Thymus (tissue), 11 donors: Measurements from ENCODE around the gene RTF1. TPM values are rescaled to one million over a fixed set of nuclear protein-coding genes. Genes with fewer than 3 reads are reported as not detected.

Experiments used
- DNase-seq, 9 donors: peaks; one replicate each; pipeline ENCODE4 v3.0.0-alpha.2; 2013; ENCODE audit warnings: low spot score in 9 of 9, low read depth in 6 of 9, missing footprints in 1 of 9
- H3K27ac ChIP-seq, 2 donors: one replicate each; pipeline ENCODE4 v1.5.1; 2013; ENCODE audit warnings: control low read depth in 1 of 2, low read depth in 1 of 2, low read length in 1 of 2, mild to moderate bottlenecking in 1 of 2, moderate library complexity in 1 of 2
- H3K27me3 ChIP-seq, 2 donors: one replicate each; pipeline ENCODE4 v1.5.1; 2013; ENCODE audit warnings: low read length in 1 of 2; ENCODE audit not compliant: control insufficient read depth in 2 of 2, insufficient read depth in 1 of 2
- H3K36me3 ChIP-seq, 2 donors: one replicate each; pipeline ENCODE4 v1.5.1; 2013; ENCODE audit warnings: low read length in 1 of 2, mild to moderate bottlenecking in 1 of 2, moderate library complexity in 1 of 2; ENCODE audit not compliant: control insufficient read depth in 2 of 2, insufficient read depth in 2 of 2
- H3K4me1 ChIP-seq, 2 donors: one replicate each; pipeline ENCODE4 v1.5.1; 2013; ENCODE audit warnings: low read length in 2 of 2; ENCODE audit not compliant: control insufficient read depth in 2 of 2, insufficient read depth in 2 of 2
- H3K4me3 ChIP-seq, 2 donors: one replicate each; pipeline ENCODE4 v1.5.1; 2013; ENCODE audit warnings: low read length in 2 of 2, control low read depth in 1 of 2, mild to moderate bottlenecking in 1 of 2
- H3K9me3 ChIP-seq, 2 donors: one replicate each; pipeline ENCODE4 v1.5.1; 2013; ENCODE audit warnings: low read length in 1 of 2, mild to moderate bottlenecking in 1 of 2; ENCODE audit not compliant: control insufficient read depth in 2 of 2, insufficient read depth in 1 of 2
- WGBS: extraction: QIAGEN DNeasy Blood & Tissue Kit; methylation state at CpG from one replicate; pipeline ENCODE4 v1.1.7; 2013; 5-methylcytosine and 5-hydroxymethylcytosine counted together
- polyA plus RNA-seq: library from polyadenylated mRNA; stranded (reverse); fragments of 200-250 nt; gene quantifications from one replicate; pipeline ENCODE4 v1.2.3, GENCODE V29; 2013
- total RNA-seq: library from RNA; stranded (reverse); fragments of 120-200 nt; gene quantifications from one replicate; pipeline ENCODE4 v1.2.4, GENCODE V29; 2013
- donor health status: healthy.

The RTF1 gene
- total and polyA plus RNA-seq, 2 donors, result 15.3 to 19.0 TPM

- WGBS, result 84% methylated on average over 10 of the region's 10 CpGs
- H3K36me3 ChIP-seq, result no peaks in the 10 kb centered on the region
- H3K9me3 ChIP-seq, result peaks cover 0 to 6% of the 10 kb centered on the region in 2 donors
- H3K4me3 ChIP-seq, result no peak overlapping the region
- H3K4me1 ChIP-seq, result peaks cover 6 to 20% of the 10 kb centered on the region in 2 donors
- DNase-seq, result no peak
- H3K27ac ChIP-seq, result no peak overlapping the region
- peaks cover 53 to 96% of the 10 kb centered on the region in 2 donors for H3K27me3 ChIP-seq
Measured at GRCh38 chr15:41506796-41507341, 90.0 kb downstream of the RTF1 start.

DNA sequence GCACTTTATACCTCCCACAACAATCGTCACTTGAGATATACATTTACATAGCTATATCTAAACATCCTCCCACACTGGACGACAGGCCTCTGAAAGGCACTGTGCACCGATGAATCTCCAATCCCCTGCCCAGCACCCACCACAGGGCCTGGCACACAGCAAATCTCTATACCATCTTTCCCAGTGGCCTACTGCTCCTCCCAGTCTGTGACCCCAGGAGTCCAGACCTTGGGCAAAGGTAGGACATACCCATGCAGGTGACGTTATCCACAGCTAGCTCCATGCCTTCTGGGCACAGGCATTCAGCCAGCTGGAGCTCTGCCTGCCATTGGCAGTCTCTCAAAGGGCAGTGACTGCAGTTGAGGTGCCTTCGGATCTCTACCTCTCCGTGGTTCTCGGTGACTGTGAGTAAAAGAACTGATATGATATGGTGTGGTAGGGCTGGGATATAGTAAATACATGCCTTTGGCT, 91.0 kb downstream of the RTF1 start:
- Histone ChIP-seq H3K9me3 (peaks cover 0 to 5% of the 10 kb centered on the region in 2 donors), H3K4me1 (peaks cover 9 to 20% of the 10 kb centered on the region in 2 donors), H3K4me3 (no peak overlapping the region), H3K36me3 (no peaks in the 10 kb centered on the region), H3K27me3 (peaks cover 51 to 96% of the 10 kb centered on the region in 2 donors), H3K27ac (no peak overlapping the region)
- WGBS, result 95% methylated on average over 7 of the region's 7 CpGs
- DNase-seq, result no peak

- no peak overlapping the region for H3K4me3 ChIP-seq
Measured at GRCh38 chr15:41510728-41511127, 93.8 kb downstream of the RTF1 start.

DNA sequence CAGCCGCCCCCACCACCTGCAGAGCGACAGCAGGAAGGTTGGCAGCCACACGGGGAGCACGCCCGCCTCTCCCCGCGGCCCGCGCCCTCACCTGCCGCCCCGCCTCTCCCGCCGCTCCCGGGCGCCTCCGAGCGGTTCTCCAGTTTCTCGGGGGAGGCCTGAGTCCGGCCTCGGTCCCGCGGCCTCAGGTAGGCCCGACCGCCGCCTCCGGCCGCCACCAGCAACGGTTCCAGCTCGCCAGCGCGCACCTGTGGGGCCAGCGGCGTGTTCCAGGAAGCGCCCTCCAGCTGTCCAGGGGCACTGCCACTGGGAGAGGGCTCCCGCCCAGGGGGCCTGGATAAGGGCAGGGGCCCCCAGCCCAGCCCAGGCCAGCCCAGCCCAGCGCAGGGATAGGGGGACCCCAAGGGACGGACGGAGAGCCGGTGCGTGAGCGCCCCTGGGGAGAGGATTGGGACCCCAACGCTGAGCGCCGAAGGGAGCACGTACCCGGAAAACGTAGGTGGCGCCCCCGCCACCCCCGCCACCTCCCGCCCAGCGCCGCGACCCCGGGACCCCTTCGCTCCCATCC, 94.5 kb downstream of the RTF1 start:
- DNase-seq, result no peak
- 9% methylated on average over 56 of the region's 56 CpGs for WGBS
- no peak overlapping the region for H3K27ac ChIP-seq
- peaks cover 45 to 78% of the 10 kb centered on the region in 2 donors for H3K27me3 ChIP-seq
- H3K4me1 ChIP-seq, result peaks cover 11 to 24% of the 10 kb centered on the region in 2 donors
- H3K4me3 ChIP-seq, result peak overlapping the region in 1 of 2 donors; percentile 27
- H3K9me3 ChIP-seq, result peaks cover 0 to 4% of the 10 kb centered on the region in 2 donors
- no peaks in the 10 kb centered on the region for H3K36me3 ChIP-seq

More at GRCh38 chr15:41510728-41511127, 93.8 kb downstream of the RTF1 start:
- Histone ChIP-seq H3K4me1 (peaks cover 11 to 24% of the 10 kb centered on the region in 2 donors), H3K9me3 (peaks cover 0 to 4% of the 10 kb centered on the region in 2 donors), H3K36me3 (no peaks in the 10 kb centered on the region), H3K27ac (no peak overlapping the region), H3K27me3 (peaks cover 48 to 84% of the 10 kb centered on the region in 2 donors)
- no peak for DNase-seq
- WGBS, result 86% methylated on average over 7 of the region's 7 CpGs

DNA sequence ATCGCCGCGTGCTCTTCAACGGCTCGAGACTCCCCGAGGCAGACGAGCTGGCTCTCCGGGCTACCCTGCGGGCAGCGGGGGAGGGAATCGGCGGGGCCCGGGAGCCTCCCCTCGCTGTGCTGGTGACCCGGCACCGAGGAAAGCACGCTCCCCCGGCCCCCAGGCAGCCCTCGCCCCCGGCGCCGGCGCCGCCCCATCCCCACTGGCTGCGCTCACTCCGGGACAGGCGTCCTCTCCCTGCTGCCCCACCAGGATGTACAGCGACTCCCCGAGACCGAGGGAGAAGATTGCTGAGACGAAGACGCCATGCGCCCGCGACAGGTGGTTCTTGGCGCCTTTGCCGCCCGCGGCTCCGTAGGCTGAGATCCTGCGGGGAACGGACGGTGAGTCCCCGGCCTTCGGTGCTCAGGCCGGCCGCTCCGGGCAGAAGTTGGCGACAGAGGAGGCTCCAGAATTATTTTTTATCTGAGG, 95.0 kb downstream of the RTF1 start:
- Histone ChIP-seq H3K36me3 (no peaks in the 10 kb centered on the region), H3K27me3 (peaks cover 45 to 76% of the 10 kb centered on the region in 2 donors), H3K4me3 (peak overlapping the region in 1 of 2 donors; percentile 27), H3K9me3 (peaks cover 0 to 4% of the 10 kb centered on the region in 2 donors), H3K4me1 (peaks cover 11 to 24% of the 10 kb centered on the region in 2 donors), H3K27ac (no peak overlapping the region)
- WGBS, result 2% methylated on average over 49 of the region's 49 CpGs
- peak in 1 of 9 donors; percentile 27 for DNase-seq

- WGBS, result 13% methylated on average over 33 of the region's 33 CpGs
- no peak for DNase-seq
- Histone ChIP-seq H3K36me3 (peaks cover 2 to 5% of the 10 kb centered on the region in 2 donors), H3K9me3 (peaks cover 0 to 4% of the 10 kb centered on the region in 2 donors), H3K4me3 (peak overlapping the region in 1 of 2 donors; percentile 29), H3K27ac (no peak overlapping the region), H3K4me1 (peaks cover 11 to 24% of the 10 kb centered on the region in 2 donors), H3K27me3 (peaks cover 45 to 70% of the 10 kb centered on the region in 2 donors)
Measured at GRCh38 chr15:41512512-41512939, 95.6 kb downstream of the RTF1 start.

DNA sequence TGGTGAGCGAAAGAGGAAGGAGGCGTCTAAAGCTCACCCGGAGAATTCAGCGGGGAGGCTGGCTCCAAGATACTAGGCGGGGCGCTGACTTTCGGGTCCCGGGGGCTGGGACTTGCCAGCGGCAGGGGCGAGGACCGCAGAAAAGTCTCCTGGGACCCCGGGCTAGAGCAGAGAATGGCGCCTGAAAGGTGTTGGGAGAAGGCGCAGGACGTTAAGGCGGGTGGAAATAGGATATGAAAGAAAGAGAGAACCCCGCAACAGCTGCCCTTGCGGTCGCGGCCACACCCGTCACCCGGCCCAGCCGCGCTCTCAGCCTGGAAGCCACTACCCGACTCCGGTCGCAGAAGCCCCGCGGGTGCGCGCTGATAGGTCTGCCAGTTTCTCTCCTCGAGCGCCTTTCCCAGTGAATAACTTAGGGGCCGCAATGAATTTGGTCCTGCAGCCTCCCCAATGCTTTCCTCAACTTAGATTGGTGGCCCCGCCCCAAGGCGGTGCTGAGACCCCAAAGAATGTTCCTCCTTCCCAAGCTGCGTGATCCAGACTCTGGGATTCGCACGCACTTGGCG, 96.1 kb downstream of the RTF1 start:
- 1% methylated on average over 40 of the region's 40 CpGs for WGBS
- peaks cover 45 to 66% of the 10 kb centered on the region in 2 donors for H3K27me3 ChIP-seq
- peaks cover 5 to 10% of the 10 kb centered on the region in 2 donors for H3K36me3 ChIP-seq
- peak in 1 of 9 donors; percentile 29 for DNase-seq
- peaks cover 11 to 24% of the 10 kb centered on the region in 2 donors for H3K4me1 ChIP-seq
- no peak overlapping the region for H3K27ac ChIP-seq
- peaks cover 0 to 4% of the 10 kb centered on the region in 2 donors for H3K9me3 ChIP-seq
- peak overlapping the region in 1 of 2 donors; percentile 29 for H3K4me3 ChIP-seq

DNA sequence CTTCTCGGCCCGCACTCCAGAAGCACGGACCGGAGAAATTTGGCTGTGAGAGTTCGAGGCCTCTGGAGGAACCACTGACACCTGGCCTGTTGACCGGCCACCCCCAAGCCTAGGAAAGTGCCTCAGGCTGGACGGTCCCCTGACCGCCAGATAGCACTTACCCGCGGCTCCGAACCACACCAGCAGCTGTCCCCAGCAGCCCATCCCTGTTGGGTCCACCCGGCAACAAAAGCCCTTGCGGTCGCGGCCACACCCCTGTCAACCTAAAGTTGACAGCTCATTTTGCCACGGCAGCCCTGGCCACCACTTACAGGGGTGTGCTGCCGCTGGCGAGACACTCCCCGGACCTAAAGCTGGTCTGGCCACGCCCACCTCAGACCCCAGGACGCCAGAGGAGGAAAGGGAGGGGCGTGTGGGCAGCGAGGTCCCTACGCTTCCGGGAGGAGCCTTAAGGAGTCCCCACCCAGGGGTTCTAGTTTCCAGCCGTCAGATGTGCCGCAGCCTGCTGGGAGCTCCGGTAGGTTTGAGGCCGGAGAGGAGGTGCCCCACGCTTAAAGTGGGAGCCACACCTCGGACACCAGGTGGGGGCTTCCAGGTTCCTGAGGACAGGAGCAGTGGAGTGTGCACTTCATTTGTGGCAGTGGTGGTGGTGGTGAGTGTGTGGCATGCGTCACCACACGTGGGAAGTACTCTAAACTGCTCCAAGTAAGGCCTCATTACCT, 96.8 kb downstream of the RTF1 start, which contains the start of gene LTK:
TSS of gene LTK (minus strand) at position 322 of the 722 bp plus-strand sequence. CDS start at position 204, 118 bp downstream.
- peak in 1 of 9 donors; percentile 25 for DNase-seq
- H3K27me3 ChIP-seq, result peaks cover 44 to 59% of the 10 kb centered on the region in 2 donors
- H3K36me3 ChIP-seq, result peaks cover 5 to 10% of the 10 kb centered on the region in 2 donors
- peaks cover 11 to 24% of the 10 kb centered on the region in 2 donors for H3K4me1 ChIP-seq
- H3K9me3 ChIP-seq, result peaks cover 0 to 4% of the 10 kb centered on the region in 2 donors
- H3K4me3 ChIP-seq, result peak within 1 kb of the TSS; percentile 1 to 29
- no peak within 1 kb of the TSS for H3K27ac ChIP-seq
- 14% methylated on average over 33 of the region's 33 CpGs for WGBS
